Suprapubic skin (tissue), 4 donors: Measurements from ENCODE around the gene CADM1. TPM values are rescaled to one million over a fixed set of nuclear protein-coding genes. Genes with fewer than 3 reads are reported as not detected.

Source experiments
- DNase-seq, 2 donors: peaks; one replicate each; pipeline ENCODE4 v3.0.0-alpha.2; 2019; ENCODE audit warnings: low spot score in 2 of 2
- H3K27ac ChIP-seq: fragments of 200-600 bp; sonication (generic); one replicate; pipeline ENCODE4 v1.5.1; 2019
- H3K27me3 ChIP-seq: fragments of 200-600 bp; sonication (generic); one replicate; pipeline ENCODE4 v1.5.1; 2019
- H3K36me3 ChIP-seq: fragments of 200-600 bp; sonication (generic); one replicate; pipeline ENCODE4 v1.5.1; 2019
- H3K4me1 ChIP-seq: fragments of 200-600 bp; sonication (generic); one replicate; pipeline ENCODE4 v1.5.1; 2019
- H3K4me3 ChIP-seq: fragments of 200-600 bp; sonication (generic); one replicate; pipeline ENCODE4 v1.5.1; 2019; ENCODE audit warnings: mild to moderate bottlenecking
- H3K9me3 ChIP-seq: fragments of 200-600 bp; sonication (generic); one replicate; pipeline ENCODE4 v1.5.1; 2019
- CTCF ChIP-seq, 2 donors: fragments of 200-600 bp in 1 of 2; fragments of 450-650 bp in 1 of 2; sonication (generic) in 1 of 2; IDR thresholded peaks; one replicate each; pipeline ENCODE4 v1.5.1; 2016 to 2019; ENCODE audit warnings: antibody characterized with exemption in 2 of 2, mild to moderate bottlenecking in 1 of 2, moderate library complexity in 1 of 2
- EP300 ChIP-seq: sonication (generic); formaldehyde crosslinking; IDR thresholded peaks from one replicate; pipeline ENCODE4 v1.6.1; 2017; ENCODE audit warnings: antibody characterized with exemption
- POLR2A ChIP-seq, 2 donors: fragments of 450-650 bp; IDR thresholded peaks; one replicate each; pipeline ENCODE4 v1.6.1; 2017; ENCODE audit warnings: antibody characterized with exemption in 2 of 2, mild to moderate bottlenecking in 2 of 2, moderate library complexity in 2 of 2
- POLR2AphosphoS5 ChIP-seq, 3 donors: sonication (generic); formaldehyde crosslinking; IDR thresholded peaks; one replicate each; pipeline ENCODE4 v1.6.1; 2017; ENCODE audit warnings: antibody characterized with exemption in 3 of 3
- WGBS: methylation state at CpG from one replicate; pipeline ENCODE4 v1.1.5; 2018; 5-methylcytosine and 5-hydroxymethylcytosine counted together
- total RNA-seq, 4 donors: library from RNA; depleted of rRNA; stranded (reverse); fragments of >200 nt; gene quantifications; one replicate each; pipeline ENCODE4 v1.1.0, GENCODE V29; 2016

Gene CADM1
- total RNA-seq, 4 donors from 2014 or later: 13.3 to 26.2 (median 15.3) TPM

DNA sequence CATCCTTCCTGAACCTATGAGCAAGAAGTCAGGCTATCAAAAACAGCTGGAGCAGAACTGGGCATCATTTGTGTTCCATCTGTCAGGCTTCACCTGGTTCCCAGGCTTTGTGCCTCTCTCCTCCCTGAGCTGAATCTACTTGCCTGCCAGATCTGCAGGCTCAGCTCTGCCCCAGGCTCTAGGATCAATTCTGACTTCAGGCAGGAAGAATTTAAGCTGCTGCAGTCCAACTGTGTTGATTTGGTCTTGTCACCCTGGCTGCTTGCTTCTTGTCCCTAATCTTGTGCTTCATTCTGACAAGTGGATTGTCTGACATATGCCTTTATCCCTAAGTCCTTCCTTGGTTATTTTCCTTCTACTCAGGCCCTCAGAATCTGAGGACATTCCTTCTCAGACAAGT, 31.6 kb upstream of the CADM1 start:
- no peaks in the 10 kb centered on the region for H3K4me1 ChIP-seq
- no peaks in the 10 kb centered on the region for H3K9me3 ChIP-seq
- H3K36me3 ChIP-seq: no peaks in the 10 kb centered on the region
- H3K27ac ChIP-seq: no peak overlapping the region
- peaks cover 14% of the 10 kb centered on the region for H3K27me3 ChIP-seq
- H3K4me3 ChIP-seq: no peak overlapping the region
- no peak for DNase-seq
- no peak for TF ChIP-seq POLR2A (IDR thresholded peaks at IDR 0.05)
- TF ChIP-seq EP300: no peak
- no peak for TF ChIP-seq CTCF (IDR thresholded peaks at IDR 0.05)
- TF ChIP-seq POLR2AphosphoS5 (IDR thresholded peaks at IDR 0.05): no peak

GRCh38 chr11:115530752-115531151, 26.5 kb upstream of the CADM1 start:
- DNase-seq: no peak

GRCh38 chr11:115528225-115528624, 24.0 kb upstream of the CADM1 start:
- 52% methylated on average over 6 of the region's 6 CpGs for WGBS
- Histone ChIP-seq H3K36me3 (no peaks in the 10 kb centered on the region), H3K4me1 (no peaks in the 10 kb centered on the region), H3K27me3 (peaks cover 14% of the 10 kb centered on the region), H3K4me3 (no peak overlapping the region), H3K9me3 (no peaks in the 10 kb centered on the region), H3K27ac (no peak overlapping the region)
- no peak for TF ChIP-seq EP300
- TF ChIP-seq POLR2AphosphoS5 (IDR thresholded peaks at IDR 0.05): no peak
- TF ChIP-seq CTCF (IDR thresholded peaks at IDR 0.05): no peak
- no peak for TF ChIP-seq POLR2A (IDR thresholded peaks at IDR 0.05)
- no peak for DNase-seq

More at GRCh38 chr11:115530752-115531151, 26.5 kb upstream of the CADM1 start:
- Histone ChIP-seq H3K27me3 (peaks cover 23% of the 10 kb centered on the region), H3K27ac (no peak overlapping the region), H3K4me3 (no peak overlapping the region), H3K4me1 (no peaks in the 10 kb centered on the region), H3K36me3 (no peaks in the 10 kb centered on the region), H3K9me3 (no peaks in the 10 kb centered on the region)
- TF ChIP-seq POLR2AphosphoS5 (IDR thresholded peaks at IDR 0.05) (no peak), EP300 (no peak), POLR2A (IDR thresholded peaks at IDR 0.05) (no peak), CTCF (IDR thresholded peaks at IDR 0.05) (no peak)
- 67% methylated on average over 4 of the region's 4 CpGs for WGBS

DNA sequence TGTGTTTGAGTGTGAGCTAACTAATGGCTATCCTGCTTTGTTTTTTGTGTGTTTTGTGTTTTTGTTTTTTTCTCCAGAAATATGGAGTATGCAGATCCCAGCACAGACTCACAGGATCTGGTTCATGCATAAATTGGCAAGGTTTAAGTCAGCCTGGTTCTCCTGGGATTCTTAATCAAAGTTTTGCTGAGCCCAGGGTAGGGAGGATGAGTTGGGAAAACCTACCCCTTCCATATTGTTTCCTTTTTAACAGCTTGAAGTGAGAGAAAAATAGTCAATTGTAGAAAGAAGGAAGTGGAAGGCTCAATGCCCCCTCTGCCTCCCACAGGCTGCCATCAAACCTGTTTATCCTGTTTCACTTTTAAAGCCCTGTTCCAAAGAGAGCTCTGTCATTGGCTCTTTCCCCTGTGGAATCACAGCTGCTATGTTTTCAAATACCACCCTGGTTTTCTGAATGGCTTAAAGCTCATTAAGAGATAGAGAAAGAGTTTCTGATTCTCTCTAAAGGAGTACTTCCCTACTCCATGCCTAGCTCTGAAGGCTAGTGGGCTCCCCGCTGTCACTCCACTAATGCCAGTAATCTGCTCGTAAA, 23.4 kb upstream of the CADM1 start:
- Histone ChIP-seq H3K9me3 (no peaks in the 10 kb centered on the region), H3K4me1 (no peaks in the 10 kb centered on the region), H3K27me3 (peaks cover 14% of the 10 kb centered on the region), H3K4me3 (no peak overlapping the region), H3K27ac (no peak overlapping the region), H3K36me3 (no peaks in the 10 kb centered on the region)
- no peak for DNase-seq
- WGBS: 81% methylated on average over 2 of the region's 2 CpGs
- no peak for TF ChIP-seq CTCF (IDR thresholded peaks at IDR 0.05)
- TF ChIP-seq POLR2A (IDR thresholded peaks at IDR 0.05): no peak
- TF ChIP-seq EP300: no peak
- TF ChIP-seq POLR2AphosphoS5 (IDR thresholded peaks at IDR 0.05): no peak

DNA sequence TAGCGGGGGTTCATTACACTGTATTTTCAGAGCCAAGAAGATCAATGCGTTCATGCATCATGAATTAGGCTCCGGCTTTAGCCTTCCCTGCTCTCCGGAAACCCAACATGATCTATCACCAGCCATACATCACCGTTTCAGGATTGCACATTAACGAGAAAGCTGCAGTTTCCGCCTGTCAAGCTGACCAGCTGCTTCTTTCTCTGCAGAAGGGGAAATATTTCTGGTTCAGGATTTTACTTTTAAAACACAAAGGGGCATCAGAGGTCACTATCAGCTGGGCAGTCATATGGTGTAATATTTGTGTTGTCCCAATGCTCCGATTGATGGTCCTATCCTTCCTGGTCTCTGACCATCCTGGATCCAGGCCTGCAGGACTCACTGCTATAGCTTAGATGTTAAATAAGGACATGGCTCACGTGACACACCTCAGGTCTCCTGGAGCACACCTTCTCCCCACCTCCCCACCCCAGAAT, 21.4 kb upstream of the CADM1 start:
- H3K27me3 ChIP-seq: peaks cover 18% of the 10 kb centered on the region
- no peak overlapping the region for H3K4me3 ChIP-seq
- 81% methylated on average over 9 of the region's 9 CpGs for WGBS
- no peak for DNase-seq
- H3K4me1 ChIP-seq: no peaks in the 10 kb centered on the region
- no peaks in the 10 kb centered on the region for H3K9me3 ChIP-seq
- TF ChIP-seq EP300 (no peak), CTCF (IDR thresholded peaks at IDR 0.05) (no peak), POLR2A (IDR thresholded peaks at IDR 0.05) (no peak), POLR2AphosphoS5 (IDR thresholded peaks at IDR 0.05) (no peak)
- no peak overlapping the region for H3K27ac ChIP-seq
- H3K36me3 ChIP-seq: no peaks in the 10 kb centered on the region
